PFSK-1 (cell line): ENCODE data around the gene GALNT10.

Experiments used
- FOXP2 ChIP-seq: optimal IDR thresholded peaks from 2 replicates; pipeline ENCODE3; 2011; ENCODE audit warnings: borderline replicate concordance, control low read depth, inconsistent platforms; ENCODE audit not compliant: insufficient read depth; ENCODE audit errors: extremely low read length, extremely low read depth
- POLR2AphosphoS5 ChIP-seq: IDR thresholded peaks from 2 replicates; pipeline ENCODE4 v1.6.1; 2012; ENCODE audit warnings: low read depth, mild to moderate bottlenecking, control low read depth, low read length, moderate library complexity
- REST ChIP-seq, 2 experiments: IDR thresholded peaks; 2 replicates each; pipeline versions ENCODE4 v1.6.1 to v1.8.0; 2011 to 2012; ENCODE audit warnings: low read depth in 2 of 2, low read length in 2 of 2, control low read depth in 1 of 2, inconsistent platforms in 1 of 2, mild to moderate bottlenecking in 1 of 2, moderate library complexity in 1 of 2; ENCODE audit not compliant: insufficient read depth in 1 of 2
- SIN3A ChIP-seq: IDR thresholded peaks from 2 replicates; pipeline ENCODE4 v1.6.1; 2012; ENCODE audit warnings: mild to moderate bottlenecking, low read length, moderate library complexity, borderline replicate concordance; ENCODE audit not compliant: insufficient read depth
- TAF1 ChIP-seq: IDR thresholded peaks from 2 replicates; pipeline ENCODE4 v1.6.1; 2012; ENCODE audit warnings: low read length, control low read depth, borderline replicate concordance; ENCODE audit not compliant: insufficient read depth

Gene GALNT10

DNA sequence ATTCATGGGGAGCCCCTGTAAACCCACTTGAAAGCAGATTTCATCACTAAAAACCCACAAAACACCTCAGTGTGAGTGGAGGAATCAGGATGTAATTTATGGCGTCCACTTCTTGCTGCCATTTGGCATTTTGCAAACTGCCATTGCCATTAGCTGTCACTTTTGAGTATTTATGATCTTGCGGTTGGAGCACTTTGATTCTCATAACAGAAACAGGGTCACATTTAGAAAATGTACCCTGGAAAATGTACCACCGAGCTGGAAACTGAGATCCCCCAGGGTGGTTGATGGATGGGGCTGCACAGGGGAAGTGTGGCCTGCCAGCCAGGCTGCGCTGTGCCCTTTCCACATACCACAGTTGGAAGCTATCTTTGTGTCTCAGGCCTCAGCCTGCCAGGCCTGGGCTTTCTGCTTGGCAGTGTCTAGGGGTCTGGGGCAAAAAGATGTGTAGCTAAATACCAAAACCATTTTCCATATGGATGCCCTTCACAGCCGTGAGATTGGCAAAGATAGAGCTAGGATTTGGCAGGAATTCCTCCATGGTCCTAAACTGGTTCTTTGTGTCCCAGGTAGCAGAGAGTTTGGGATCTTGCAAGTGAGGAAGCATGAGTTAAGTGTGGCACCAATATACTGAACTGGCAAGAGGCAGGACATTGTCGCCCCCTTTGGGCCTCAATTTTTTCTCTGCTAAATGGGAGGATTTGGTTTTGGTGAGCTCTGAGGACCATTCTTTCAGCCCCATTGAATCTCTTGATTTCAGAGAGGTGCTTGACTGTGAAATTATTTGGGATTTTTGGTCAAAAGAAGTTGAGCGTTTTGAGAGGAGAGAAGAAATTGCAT, 46.2 kb downstream of the GALNT10 start:
- no peak for TF ChIP-seq TAF1
- TF ChIP-seq FOXP2, result no peak
- TF ChIP-seq SIN3A, result no peak
- no peak for TF ChIP-seq REST (IDR thresholded peaks at IDR 0.05; ENCODE audit: insufficient read depth in 1 of 2, low read depth in 2 of 2, low read length in 2 of 2)
- TF ChIP-seq POLR2AphosphoS5, result no peak

DNA sequence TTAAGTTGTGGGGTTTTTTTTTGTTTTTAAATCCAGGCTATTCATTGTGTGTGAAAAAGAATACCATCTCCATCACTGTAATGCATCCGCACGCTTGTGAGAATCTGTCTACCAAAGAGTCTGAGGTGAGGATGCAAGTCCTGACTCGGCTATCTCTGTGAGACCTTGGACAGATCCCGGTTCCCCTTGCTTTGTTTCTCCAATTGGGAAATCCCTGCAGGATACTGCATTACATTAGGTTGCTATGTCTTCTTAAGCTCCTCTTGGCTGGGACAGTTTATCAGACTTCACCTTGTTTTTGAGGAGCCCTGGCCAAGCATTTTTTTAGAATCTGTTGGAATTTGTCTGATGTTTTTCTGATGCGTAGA, 46.8 kb downstream of the GALNT10 start:
- peak in 1 of 2 experiments; percentile 79; a peak in 2 of 4 replicates for TF ChIP-seq REST (IDR thresholded peaks at IDR 0.05; ENCODE audit: insufficient read depth in 1 of 2, low read depth in 2 of 2, low read length in 2 of 2)
- no peak for TF ChIP-seq POLR2AphosphoS5

- TF ChIP-seq TAF1 (no peak), REST (IDR thresholded peaks at IDR 0.05; ENCODE audit: insufficient read depth in 1 of 2, low read depth in 2 of 2, low read length in 2 of 2) (no peak), POLR2AphosphoS5 (no peak), SIN3A (no peak)
Measured at GRCh38 chr5:154237946-154238345, 47.4 kb downstream of the GALNT10 start.

DNA sequence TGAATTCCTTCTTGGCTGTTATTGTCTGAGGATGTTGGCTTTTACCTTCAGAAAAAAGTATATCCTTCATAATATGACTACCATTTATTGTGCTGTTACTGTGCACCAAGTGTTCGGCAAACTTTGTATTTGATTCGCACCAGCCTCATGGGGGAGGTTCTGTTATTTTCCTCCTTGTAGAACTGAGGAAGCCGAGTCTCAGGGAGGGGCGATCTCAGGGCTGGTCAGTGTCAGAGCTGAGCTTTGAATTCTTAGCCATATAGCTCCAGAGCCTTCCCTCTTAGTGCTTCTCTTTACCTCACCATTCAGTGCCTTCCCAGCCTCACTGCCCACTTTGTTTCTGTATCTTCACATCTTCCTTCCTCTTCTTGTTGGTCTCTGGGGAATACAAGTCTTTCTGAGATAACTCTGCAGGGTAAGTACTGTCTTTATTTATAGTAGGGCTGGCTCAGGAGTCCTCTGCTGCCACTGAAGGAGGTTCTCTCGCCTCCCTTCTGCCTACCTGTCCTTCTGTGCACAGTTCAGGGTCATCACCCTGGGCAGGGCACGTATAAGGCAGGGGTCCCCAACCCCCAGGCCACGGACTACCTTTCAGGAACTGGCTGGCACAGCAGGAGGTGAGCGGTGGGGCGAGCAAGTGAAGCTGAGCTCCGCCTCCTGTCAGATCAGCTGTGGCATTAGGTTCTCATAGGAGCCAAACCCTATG, 48.4 kb downstream of the GALNT10 start:
- TF ChIP-seq POLR2AphosphoS5 (no peak), TAF1 (no peak)

GRCh38 chr5:154240595-154240994, 50.1 kb downstream of the GALNT10 start:
- TF ChIP-seq SIN3A (no peak), TAF1 (no peak), REST (IDR thresholded peaks at IDR 0.05; ENCODE audit: insufficient read depth in 1 of 2, low read depth in 2 of 2, low read length in 2 of 2) (no peak)
